NCI-H82 (cell line): ENCODE results near the gene TSPOAP1.
A peak's percentile ranks its signal among the peaks of the same experiment; 100 is the strongest.

ENCODE experiments used
- DNase-seq: peaks from one replicate; lab custom pipeline; 2025; lab: John Stamatoyannopoulos, UW

The TSPOAP1 gene

GRCh38 chr17:58278661-58279015, 50.0 kb downstream of the TSPOAP1 start:
- DNase-seq = no peak

GRCh38 chr17:58277802-58278595, 50.6 kb downstream of the TSPOAP1 start:
- DNase-seq = no peak

GRCh38 chr17:58277107-58277801, 51.3 kb downstream of the TSPOAP1 start:
- DNase-seq = peak; percentile 67

- DNase-seq = no peak
Measured at GRCh38 chr17:58276423-58276822, 52.2 kb downstream of the TSPOAP1 start.

DNA sequence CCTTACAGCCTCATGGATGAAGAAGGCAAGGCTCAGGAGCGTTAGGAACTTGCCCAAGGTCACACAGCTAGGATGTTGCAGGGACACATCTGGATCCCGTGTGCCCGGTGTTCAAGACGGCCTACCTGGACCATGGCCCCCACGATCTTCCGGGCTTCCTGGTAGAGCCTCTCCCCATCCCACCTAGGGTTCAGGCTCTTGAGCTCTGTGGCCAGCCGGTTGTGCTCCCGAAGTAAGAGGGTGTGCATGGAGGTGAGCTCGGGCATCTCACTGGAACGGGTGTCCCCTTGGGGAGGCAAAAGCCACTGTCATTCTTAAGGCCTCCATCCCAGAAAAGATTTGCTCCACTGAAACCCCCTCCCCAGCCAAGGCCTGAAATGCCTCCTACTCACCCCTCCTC, 53.2 kb downstream of the TSPOAP1 start:
- no peak for DNase-seq

DNA sequence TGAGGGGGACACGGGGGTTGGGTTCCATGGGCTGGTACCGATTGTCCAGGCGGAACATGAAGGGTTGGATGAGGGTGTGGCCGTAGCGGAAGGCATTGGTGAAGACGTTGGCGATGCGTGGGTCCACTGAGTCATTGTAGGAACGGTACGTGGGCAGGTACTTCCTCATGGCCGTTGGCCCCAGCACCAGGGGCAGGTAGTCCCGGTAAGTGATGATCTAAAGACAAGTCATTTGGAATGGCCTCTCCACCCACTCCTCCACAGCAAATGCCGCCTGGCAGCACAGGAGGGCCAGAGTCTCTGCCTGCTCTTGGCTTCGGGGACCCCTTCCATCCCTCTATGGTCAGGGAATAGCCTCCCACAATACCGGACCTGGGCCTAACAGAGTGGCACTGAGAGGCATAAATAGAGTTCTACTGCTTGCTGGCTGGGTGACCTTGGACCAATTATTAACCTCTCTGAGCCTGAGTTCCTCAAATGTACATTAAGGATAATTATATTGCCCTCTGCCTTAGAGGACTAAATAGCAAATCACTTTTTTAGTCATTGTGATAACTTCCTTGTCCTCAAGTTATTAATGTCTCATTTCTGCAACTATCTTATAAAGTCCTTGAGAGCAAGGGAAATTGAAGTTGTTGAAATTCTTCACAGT, 55.0 kb downstream of the TSPOAP1 start:
- DNase-seq = no peak

DNA sequence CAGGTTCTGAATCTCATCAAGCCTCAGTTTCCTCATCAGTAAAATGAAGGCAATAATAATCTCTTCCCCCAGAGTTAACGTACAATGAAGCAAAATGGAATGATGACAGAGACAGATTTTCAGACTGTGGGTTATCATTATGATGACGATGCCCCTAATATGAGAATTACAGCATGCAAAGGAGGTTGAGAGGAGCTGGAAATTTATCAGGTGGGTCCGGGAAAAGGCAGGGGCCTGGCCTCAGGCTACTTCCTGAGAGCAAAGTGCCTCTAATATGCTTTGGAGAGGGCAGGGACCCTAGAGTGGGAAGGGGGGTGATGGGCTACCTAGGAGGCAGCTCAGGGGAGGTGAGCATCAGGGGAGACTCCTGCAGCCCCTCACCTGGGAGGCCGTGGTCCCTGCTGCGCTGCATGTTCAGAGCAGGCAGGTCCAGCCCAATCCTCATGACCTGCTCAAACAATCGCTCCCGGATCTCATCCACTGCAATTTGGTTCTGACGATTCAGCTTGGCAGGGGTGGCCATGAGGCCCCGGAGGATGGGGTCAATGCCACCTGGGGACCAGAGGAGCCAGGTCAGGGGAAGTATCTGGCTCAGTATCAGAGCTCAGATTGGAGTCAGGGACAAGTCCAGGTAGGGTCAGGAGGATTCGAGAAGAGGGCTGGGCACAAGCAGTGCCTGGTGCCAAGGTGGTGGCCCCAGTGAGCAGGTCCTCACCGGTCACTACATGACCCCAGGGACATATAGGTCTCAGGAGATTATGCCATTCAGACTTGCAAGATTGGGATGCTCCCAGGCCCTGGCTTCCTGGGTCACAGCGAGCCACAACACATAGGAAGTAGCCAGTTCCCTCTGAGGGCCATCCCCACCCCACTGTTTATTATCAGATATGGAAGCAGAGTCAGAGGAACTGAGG, 56.0 kb downstream of the TSPOAP1 start:
- no peak for DNase-seq

GRCh38 chr17:58271216-58271931, 57.2 kb downstream of the TSPOAP1 start:
- no peak for DNase-seq

- no peak for DNase-seq
Measured at GRCh38 chr17:58270476-58271215, 57.9 kb downstream of the TSPOAP1 start.

GRCh38 chr17:58269557-58270291, 58.9 kb downstream of the TSPOAP1 start:
- DNase-seq = no peak

DNA sequence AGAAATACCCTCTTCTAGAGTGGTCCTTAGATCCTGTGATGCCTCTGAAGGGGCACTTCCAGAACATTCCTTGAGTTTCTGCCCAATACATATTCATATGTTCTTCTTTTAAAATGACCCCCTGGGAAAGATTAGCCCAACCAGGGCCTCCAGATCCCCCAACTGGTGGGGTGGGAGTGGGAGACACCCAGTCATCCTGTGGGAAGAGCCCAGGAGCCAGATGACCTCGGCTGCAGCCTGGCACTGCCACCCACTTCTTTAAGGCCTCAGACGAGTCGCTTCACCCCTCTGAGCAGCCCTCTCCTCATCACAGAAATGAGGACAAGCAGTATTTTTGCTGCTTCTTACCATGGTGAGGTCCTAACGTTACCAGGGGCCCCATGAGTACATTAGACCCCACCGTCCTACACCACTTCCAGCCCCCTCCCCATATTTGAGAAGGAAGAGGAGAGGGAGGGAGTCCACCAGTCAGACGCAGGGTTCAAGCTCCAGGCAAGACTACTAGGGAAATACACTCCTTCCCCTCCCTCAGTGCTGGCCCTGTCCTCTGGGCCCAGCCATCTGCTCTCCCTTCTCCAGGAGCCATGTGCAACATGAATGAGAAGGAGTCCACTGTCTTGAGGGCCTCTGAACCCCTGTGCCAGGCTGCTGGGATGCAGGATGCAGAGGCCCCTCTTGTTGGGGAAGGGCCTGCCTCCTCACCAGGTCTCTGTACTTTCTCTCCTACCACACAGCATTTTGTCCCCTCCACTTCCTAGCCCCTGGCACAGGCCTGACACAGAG, 59.6 kb downstream of the TSPOAP1 start:
- DNase-seq = no peak

- DNase-seq = no peak
Measured at GRCh38 chr17:58268326-58268725, 60.3 kb downstream of the TSPOAP1 start.

GRCh38 chr17:58267347-58268324, 61.0 kb downstream of the TSPOAP1 start:
- DNase-seq = no peak

GRCh38 chr17:58265902-58266875, 62.4 kb downstream of the TSPOAP1 start:
- DNase-seq = no peak

GRCh38 chr17:58265271-58265670, 63.3 kb downstream of the TSPOAP1 start:
- no peak for DNase-seq

DNA sequence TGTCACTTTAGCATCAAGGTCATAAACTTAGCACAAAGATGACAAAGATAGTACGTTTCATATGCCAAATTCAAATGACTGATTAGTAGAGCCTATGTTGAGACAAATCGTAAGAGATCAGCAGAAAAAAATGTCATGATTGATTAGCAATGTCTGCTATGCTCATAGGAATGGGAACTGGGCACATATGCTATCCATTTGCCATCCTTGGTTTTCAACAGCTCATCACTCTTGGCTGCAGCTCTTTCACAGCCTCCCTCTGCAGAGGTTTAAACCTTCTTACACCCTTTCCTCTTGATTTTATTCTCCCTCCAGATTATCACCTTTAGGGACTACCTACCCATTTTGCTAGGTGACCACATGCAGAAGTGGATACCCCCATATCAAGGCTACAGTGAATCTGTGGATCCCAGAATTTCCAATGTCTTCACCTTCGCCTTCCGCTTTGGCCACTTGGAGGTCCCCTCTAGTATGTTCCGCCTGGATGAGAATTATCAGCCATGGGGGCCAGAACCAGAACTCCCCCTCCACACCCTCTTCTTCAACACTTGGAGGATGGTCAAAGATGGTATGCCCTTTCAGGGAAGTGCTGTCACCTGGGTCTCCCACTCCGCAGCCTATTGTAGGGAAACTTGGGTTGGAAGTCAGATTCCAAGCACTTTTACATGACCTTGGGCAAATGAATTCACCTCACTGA, 64.0 kb downstream of the TSPOAP1 start:
- no peak for DNase-seq
